ENCODE data around the gene ATP2C1. TPM values are rescaled to one million over a fixed set of nuclear protein-coding genes. Genes with fewer than 3 reads are reported as not detected.

Gene ATP2C1
- total and polyA plus RNA-seq, 2 of the 13 experiments (the other 11 are each of a cell fraction or from before 2014, with no cell fraction given) = 32.4 to 37.6 TPM

DNA sequence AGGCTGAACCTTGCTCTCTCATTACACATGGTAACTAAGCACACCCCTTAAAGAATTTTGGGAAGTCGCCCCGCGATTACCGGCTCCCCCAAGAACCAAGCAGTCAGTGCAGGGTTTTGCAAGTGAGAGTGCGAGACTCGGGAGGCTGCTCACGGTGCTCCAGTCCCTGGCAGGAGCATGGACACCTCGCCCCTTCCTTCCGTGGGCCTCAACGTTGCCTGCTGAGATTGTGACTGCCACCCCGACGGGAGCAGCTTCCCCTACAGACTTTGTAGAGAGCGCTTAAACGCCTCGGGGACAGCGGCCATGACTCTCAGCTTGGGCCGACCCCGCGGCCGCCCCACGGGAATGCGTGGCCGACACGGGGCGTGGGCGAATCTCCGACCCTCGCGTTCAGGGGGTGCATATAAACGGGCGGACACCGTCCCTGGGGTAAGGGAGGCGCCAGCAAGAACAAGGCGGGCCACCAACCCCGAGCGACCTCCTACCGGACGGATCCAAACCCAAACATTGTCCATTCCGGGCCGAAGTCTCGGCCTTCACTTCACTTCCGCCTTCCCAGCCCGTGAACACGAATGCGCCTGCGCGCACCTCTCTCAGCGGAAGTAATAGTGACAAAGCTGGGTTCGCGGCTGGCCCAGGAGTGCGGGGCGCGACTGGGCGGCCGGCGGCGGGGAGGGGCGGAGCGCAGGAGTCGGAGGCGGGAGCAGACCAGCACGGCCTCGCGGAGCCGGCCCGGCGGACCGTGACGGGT, at the start of gene ATP2C1 (continued):
- TF ChIP-seq, protein P1, sequence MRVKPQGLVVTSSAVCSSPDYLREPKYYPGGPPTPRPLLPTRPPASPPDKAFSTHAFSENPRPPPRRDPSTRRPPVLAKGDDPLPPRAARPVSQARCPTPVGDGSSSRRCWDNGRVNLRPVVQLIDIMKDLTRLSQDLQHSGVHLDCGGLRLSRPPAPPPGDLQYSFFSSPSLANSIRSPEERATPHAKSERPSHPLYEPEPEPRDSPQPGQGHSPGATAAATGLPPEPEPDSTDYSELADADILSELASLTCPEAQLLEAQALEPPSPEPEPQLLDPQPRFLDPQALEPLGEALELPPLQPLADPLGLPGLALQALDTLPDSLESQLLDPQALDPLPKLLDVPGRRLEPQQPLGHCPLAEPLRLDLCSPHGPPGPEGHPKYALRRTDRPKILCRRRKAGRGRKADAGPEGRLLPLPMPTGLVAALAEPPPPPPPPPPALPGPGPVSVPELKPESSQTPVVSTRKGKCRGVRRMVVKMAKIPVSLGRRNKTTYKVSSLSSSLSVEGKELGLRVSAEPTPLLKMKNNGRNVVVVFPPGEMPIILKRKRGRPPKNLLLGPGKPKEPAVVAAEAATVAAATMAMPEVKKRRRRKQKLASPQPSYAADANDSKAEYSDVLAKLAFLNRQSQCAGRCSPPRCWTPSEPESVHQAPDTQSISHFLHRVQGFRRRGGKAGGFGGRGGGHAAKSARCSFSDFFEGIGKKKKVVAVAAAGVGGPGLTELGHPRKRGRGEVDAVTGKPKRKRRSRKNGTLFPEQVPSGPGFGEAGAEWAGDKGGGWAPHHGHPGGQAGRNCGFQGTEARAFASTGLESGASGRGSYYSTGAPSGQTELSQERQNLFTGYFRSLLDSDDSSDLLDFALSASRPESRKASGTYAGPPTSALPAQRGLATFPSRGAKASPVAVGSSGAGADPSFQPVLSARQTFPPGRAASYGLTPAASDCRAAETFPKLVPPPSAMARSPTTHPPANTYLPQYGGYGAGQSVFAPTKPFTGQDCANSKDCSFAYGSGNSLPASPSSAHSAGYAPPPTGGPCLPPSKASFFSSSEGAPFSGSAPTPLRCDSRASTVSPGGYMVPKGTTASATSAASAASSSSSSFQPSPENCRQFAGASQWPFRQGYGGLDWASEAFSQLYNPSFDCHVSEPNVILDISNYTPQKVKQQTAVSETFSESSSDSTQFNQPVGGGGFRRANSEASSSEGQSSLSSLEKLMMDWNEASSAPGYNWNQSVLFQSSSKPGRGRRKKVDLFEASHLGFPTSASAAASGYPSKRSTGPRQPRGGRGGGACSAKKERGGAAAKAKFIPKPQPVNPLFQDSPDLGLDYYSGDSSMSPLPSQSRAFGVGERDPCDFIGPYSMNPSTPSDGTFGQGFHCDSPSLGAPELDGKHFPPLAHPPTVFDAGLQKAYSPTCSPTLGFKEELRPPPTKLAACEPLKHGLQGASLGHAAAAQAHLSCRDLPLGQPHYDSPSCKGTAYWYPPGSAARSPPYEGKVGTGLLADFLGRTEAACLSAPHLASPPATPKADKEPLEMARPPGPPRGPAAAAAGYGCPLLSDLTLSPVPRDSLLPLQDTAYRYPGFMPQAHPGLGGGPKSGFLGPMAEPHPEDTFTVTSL (CRISPR knock-in tag; IDR thresholded peaks at IDR 0.05; ENCODE audit: borderline replicate concordance) = 0 out of 2 replicates have a peak, but pooled peaks have one; percentile 23
- no peak for TF ChIP-seq ZNF713 (CRISPR knock-in tag; IDR thresholded peaks at IDR 0.05)
- TF ChIP-seq ZNF205 (CRISPR knock-in tag; IDR thresholded peaks at IDR 0.05) = no peak
- no peak for TF ChIP-seq RFX5 (IDR thresholded peaks at IDR 0.05; ENCODE audit: low read depth, low read length)
- peak; percentile 91 for TF ChIP-seq KAT8 (CRISPR knock-in tag; IDR thresholded peaks at IDR 0.05)
- TF ChIP-seq KDM3A (CRISPR knock-in tag; IDR thresholded peaks at IDR 0.05; ENCODE audit: low read depth) = no peak
- TF ChIP-seq PHF8 (CRISPR knock-in tag; IDR thresholded peaks at IDR 0.05) = peak; percentile 95
- TF ChIP-seq, protein P2, sequence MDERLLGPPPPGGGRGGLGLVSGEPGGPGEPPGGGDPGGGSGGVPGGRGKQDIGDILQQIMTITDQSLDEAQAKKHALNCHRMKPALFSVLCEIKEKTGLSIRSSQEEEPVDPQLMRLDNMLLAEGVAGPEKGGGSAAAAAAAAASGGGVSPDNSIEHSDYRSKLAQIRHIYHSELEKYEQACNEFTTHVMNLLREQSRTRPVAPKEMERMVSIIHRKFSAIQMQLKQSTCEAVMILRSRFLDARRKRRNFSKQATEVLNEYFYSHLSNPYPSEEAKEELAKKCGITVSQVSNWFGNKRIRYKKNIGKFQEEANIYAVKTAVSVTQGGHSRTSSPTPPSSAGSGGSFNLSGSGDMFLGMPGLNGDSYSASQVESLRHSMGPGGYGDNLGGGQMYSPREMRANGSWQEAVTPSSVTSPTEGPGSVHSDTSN (CRISPR knock-in tag; IDR thresholded peaks at IDR 0.05) = no peak
- peak; percentile 48 for TF ChIP-seq ZNF263 (CRISPR knock-in tag; IDR thresholded peaks at IDR 0.05)
- no peak for TF ChIP-seq ZNF552 (CRISPR knock-in tag; IDR thresholded peaks at IDR 0.05; ENCODE audit: borderline replicate concordance)
- TF ChIP-seq ZNF772 (CRISPR knock-in tag; IDR thresholded peaks at IDR 0.05) = peak; percentile 85; the same call in 1 of the 2 replicates
- no peak; the same call in 1 of the 2 replicates for TF ChIP-seq ZNF546 (CRISPR knock-in tag; conservative IDR thresholded peaks at IDR 0.05)
- no peak for TF ChIP-seq SIX4 (CRISPR knock-in tag; IDR thresholded peaks at IDR 0.05)
- no peak for TF ChIP-seq ZNF792 (CRISPR knock-in tag; IDR thresholded peaks at IDR 0.05)
- no peak for TF ChIP-seq SUZ12 (IDR thresholded peaks at IDR 0.05; ENCODE audit: low read depth, low read length)
- TF ChIP-seq ZNF703 (CRISPR knock-in tag; IDR thresholded peaks at IDR 0.05; ENCODE audit: borderline replicate concordance) = no peak
- no peak for TF ChIP-seq POLR2AphosphoS2 (IDR thresholded peaks at IDR 0.05; ENCODE audit: low read depth, low read length)
- TF ChIP-seq KAT7 (CRISPR knock-in tag; IDR thresholded peaks at IDR 0.05; ENCODE audit: borderline replicate concordance) = no peak
- no peak for TF ChIP-seq NFIB (CRISPR knock-in tag; IDR thresholded peaks at IDR 0.05; ENCODE audit: borderline replicate concordance)
- TF ChIP-seq PRMT3 (CRISPR knock-in tag; IDR thresholded peaks at IDR 0.05; ENCODE audit: borderline replicate concordance, low read depth) = no peak
- no peak for TF ChIP-seq JDP2 (CRISPR knock-in tag; IDR thresholded peaks at IDR 0.05; ENCODE audit: borderline replicate concordance)
- TF ChIP-seq, protein P3, sequence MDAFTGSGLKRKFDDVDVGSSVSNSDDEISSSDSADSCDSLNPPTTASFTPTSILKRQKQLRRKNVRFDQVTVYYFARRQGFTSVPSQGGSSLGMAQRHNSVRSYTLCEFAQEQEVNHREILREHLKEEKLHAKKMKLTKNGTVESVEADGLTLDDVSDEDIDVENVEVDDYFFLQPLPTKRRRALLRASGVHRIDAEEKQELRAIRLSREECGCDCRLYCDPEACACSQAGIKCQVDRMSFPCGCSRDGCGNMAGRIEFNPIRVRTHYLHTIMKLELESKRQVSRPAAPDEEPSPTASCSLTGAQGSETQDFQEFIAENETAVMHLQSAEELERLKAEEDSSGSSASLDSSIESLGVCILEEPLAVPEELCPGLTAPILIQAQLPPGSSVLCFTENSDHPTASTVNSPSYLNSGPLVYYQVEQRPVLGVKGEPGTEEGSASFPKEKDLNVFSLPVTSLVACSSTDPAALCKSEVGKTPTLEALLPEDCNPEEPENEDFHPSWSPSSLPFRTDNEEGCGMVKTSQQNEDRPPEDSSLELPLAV (CRISPR knock-in tag; conservative IDR thresholded peaks at IDR 0.05; ENCODE audit: low read depth) = no peak

Measured in HepG2 (cell line).